GM18505 (cell line): ENCODE measurements around the gene NUTF2.
"Not testable (repeated sequence)": the region's sequence is repeated elsewhere in the genome, so short reads cannot be mapped to it uniquely, and the experiment has no call there.

Source experiments
- ATAC-seq: cut with Tn5 transposase; IDR thresholded peaks from one replicate; pipeline ENCODE4 v1.9.1; 2021; ENCODE audit not compliant: unreplicated experiment
- POLR2A ChIP-seq: IDR thresholded peaks from 4 replicates; pipeline ENCODE4 v1.6.1; 2011; ENCODE audit warnings: borderline replicate concordance; ENCODE audit not compliant: insufficient read depth, insufficient read length; ENCODE audit errors: extremely low read depth

NUTF2 gene

DNA sequence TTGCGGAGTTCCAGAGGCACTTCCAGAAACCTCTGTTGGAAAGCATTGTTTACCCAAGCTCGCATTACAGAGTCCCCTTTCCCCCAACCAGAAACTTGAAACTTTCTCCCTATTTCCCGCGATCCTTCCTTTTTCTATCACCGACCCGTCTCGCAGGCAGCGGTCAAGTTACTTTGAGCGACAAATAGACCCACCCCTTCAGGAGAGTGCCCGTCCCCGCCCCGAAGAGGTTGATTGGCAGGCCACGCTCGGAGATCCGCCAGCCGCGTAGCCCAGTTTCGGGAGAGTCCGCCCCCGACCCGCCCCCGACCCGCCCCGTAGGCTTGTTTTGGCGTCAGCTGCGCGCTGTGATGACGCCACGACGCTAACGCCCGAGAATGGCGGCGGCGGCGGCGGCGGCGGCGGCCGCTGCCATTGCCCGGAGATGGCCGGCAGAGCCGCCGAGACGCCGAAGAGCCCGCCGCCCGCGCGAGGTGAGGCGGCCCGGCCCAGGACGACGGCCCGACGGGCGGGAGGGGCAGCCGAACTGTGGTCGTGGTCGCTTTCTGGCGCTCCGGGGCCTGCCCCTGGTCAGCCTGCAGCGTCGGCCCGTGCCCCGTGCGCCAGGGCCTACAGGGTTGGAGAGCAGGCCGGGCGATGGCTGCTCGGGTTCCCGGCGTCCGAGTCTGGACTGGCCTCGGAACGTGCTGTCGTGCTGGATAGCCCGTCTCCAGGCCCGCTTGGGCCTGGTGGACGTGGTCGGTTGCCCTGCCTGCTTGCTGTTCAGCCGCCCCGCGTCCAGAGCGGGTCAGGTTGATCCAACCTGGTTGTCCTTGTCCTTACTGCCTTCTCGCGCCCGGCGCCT, 46.4 kb downstream of the NUTF2 start, which contains the start of gene PSKH1:
Gene PSKH1, plus strand, starts transcription at position 356 of the 844 bp plus-strand sequence. CDS start 15,496 bp downstream, outside the sequence.
- ATAC-seq, result peak; percentile 91
- peak; percentile 81 for TF ChIP-seq POLR2A

GRCh38 chr16:67893743-67894399, 47.1 kb downstream of the NUTF2 start:
- ATAC-seq, result no peak

DNA sequence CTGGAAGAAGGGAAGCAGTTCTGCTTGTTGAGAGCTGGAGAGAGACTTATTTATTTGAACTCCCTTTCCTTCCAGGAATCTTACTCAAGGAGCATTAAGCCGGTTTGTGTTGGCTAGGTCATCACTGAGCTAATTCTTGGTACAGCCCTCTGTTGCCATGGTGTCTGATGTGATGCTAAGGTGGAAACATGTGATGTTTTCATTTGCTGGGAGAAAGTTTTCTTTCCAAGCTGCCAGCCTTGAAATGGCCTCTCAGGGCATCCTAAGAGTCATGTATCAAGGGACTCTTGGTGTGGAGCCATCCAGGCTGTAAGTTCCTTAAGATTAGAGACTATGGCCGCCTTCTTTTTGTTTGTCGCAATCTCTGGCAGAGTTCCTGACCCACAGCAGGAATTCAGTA, 50.5 kb downstream of the NUTF2 start:
- no peak for TF ChIP-seq POLR2A
- ATAC-seq, result no peak

More at GRCh38 chr16:67893743-67894399, 47.1 kb downstream of the NUTF2 start:
- TF ChIP-seq POLR2A, result no peak

DNA sequence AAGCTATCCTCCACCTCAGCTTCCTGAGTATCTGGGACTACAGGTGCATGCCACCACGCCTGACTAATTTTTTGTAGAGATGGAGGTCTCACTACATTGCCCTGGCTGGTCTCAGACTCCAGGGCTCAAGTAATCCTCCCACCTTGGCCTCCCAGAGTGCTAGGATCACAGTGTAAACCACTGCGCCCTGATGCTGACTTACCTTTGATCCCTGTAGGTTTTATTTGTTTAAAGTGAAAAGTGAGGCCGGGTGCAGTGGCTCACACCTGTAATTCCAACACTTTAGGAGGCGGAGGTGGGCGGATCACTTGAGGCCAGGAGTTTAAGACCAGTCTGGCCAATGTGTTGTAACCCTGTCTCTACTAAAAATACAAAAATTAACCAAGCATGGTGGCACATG, 55.0 kb downstream of the NUTF2 start:
- no peak for TF ChIP-seq POLR2A
- no peak for ATAC-seq

- ATAC-seq, result no peak
- no peak for TF ChIP-seq POLR2A
Observed at GRCh38 chr16:67902831-67903230, 56.1 kb downstream of the NUTF2 start.

GRCh38 chr16:67907397-67908180, 60.9 kb downstream of the NUTF2 start:
- ATAC-seq, result no peak
- TF ChIP-seq POLR2A, result no peak

GRCh38 chr16:67909056-67909742, 62.5 kb downstream of the NUTF2 start:
- TF ChIP-seq POLR2A, result no peak
- no peak for ATAC-seq

GRCh38 chr16:67910158-67910557, 63.4 kb downstream of the NUTF2 start:
- no peak for TF ChIP-seq POLR2A
- ATAC-seq, result no peak

GRCh38 chr16:67914758-67915495, 68.2 kb downstream of the NUTF2 start:
- ATAC-seq, result no peak
- no peak for TF ChIP-seq POLR2A

- ATAC-seq, result not testable (repeated sequence)
Observed at GRCh38 chr16:67915496-67915769, 68.7 kb downstream of the NUTF2 start.

DNA sequence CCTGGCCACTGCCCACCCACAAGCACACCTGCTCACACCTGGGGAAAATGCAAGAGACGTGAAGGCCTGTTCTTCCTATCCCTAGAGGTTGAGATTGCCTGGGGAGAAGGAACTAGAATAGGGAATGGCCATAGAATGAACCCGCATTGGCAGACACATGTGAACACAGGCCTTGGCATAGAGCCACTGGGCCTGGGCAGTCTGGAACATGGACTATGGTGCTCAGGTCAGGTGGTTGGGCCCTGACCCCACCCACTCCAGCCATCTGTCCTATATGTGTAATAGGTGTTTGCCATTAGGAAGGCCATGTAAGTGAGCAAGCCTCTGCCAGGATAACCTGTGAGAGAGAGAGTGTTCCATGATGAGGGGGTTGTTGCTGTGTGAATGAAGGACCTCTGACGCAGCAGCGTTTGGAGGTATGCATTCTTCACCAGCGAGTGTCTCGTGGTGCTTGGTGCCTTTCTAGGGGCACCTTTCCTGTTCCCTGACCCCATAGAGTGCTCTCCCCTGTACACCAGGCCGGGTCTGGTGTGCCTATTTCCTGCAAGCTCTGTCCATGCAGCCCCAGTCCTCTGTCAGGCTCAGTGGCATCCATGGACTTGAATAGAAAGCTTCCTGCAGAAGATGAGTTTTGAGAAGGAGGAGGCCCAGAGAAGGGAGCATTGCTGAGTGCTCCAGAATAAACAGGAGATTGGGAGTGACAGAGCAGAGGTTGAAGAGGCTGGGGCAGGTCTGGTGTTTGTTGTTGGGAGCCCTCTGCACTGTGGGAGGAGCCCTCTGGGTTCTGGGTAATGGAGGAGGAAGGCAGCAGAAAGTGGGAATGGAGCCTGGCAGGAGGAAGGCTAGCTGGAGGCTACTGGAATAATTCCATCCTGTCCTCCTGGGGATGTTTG, 69.3 kb downstream of the NUTF2 start:
- TF ChIP-seq POLR2A, result no peak
- no peak for ATAC-seq
